T-cell (primary cell): ENCODE measurements around the gene MSANTD2. TPM values are rescaled to one million over a fixed set of nuclear protein-coding genes. Genes with fewer than 3 reads are reported as not detected.

Source experiments
- ATAC-seq, 4 experiments: fragments of 200-7000 bp in 3 of 4; fragments of 150-1000 bp in 1 of 4; cut with Tn5 transposase; replicated peaks in 1 of 4; 1 replicate in 3 of 4; 2 replicates in 1 of 4; pipeline ENCODE4 v1.10.0; 2021; ENCODE audit warnings: moderate library complexity in 3 of 4, mild to moderate bottlenecking in 2 of 4, moderate number of reproducible peaks in 1 of 4
- CTCF ChIA-PET, 2 donors: fragments of 300-600 bp; sonication (Branson Sonifier 250); formaldehyde crosslinking; loops; one replicate each; lab custom pipeline; 2022; ENCODE audit warnings: antibody characterized with exemption in 2 of 2; lab: Charles Lee
- POLR2A ChIA-PET, 2 donors: fragments of 300-600 bp; sonication (Branson Sonifier 250); formaldehyde crosslinking; loops; one replicate each; lab custom pipeline; 2022; ENCODE audit warnings: antibody characterized with exemption in 2 of 2; lab: Charles Lee
- DNase-seq, 35 experiments: peaks; one replicate each; pipeline versions ENCODE4 v3.0.0 to v3.0.0-alpha.2; 2013 to 2023
- H3K27ac ChIP-seq: one replicate; pipeline ENCODE4 v1.5.1; 2013; ENCODE audit warnings: low read length
- H3K27me3 ChIP-seq, 2 experiments: replicated peaks in 1 of 2; 1 replicate in 1 of 2; 2 replicates in 1 of 2; pipeline versions ENCODE4 v1.6.1 to v1.7.0; 2013; ENCODE audit warnings: low read length in 1 of 2, mixed read lengths in 1 of 2; ENCODE audit not compliant: control insufficient read depth in 2 of 2, insufficient read depth in 2 of 2; ENCODE audit errors: extremely low read depth in 1 of 2
- H3K36me3 ChIP-seq, 2 donors: 1 replicate in 1 of 2; 2 replicates in 1 of 2; pipeline versions ENCODE4 v1.6.1 to v1.7.0; 2013; ENCODE audit warnings: low read length in 1 of 2; ENCODE audit not compliant: control insufficient read depth in 2 of 2, insufficient read depth in 1 of 2; ENCODE audit errors: extremely low read depth in 1 of 2
- H3K4me1 ChIP-seq, 2 experiments: 1 replicate in 1 of 2; 2 replicates in 1 of 2; pipeline versions ENCODE4 v1.6.1 to v1.7.0; 2013; ENCODE audit warnings: low read length in 2 of 2, mixed read lengths in 1 of 2; ENCODE audit not compliant: insufficient read depth in 2 of 2, control insufficient read depth in 1 of 2; ENCODE audit errors: extremely low read depth in 1 of 2
- H3K4me3 ChIP-seq, 2 donors: 1 replicate in 1 of 2; 2 replicates in 1 of 2; pipeline versions ENCODE4 v1.5.1 to v1.7.0; 2013; ENCODE audit warnings: mild to moderate bottlenecking in 2 of 2, low read length in 1 of 2, moderate library complexity in 1 of 2; ENCODE audit not compliant: control insufficient read depth in 1 of 2; ENCODE audit errors: extremely low read depth in 1 of 2
- H3K9me3 ChIP-seq: 2 replicates; pipeline ENCODE4 v1.7.0; 2013
- H3K27ac Mint-ChIP-seq, 2 donors: one replicate each; pipeline ENCODE4 v1.8.0; 2020 to 2021; ENCODE audit warnings: mild to moderate bottlenecking in 2 of 2, mixed read lengths in 2 of 2
- H3K27me3 Mint-ChIP-seq, 2 donors: one replicate each; pipeline ENCODE4 v1.8.0; 2021 to 2022; ENCODE audit warnings: mixed read lengths in 2 of 2
- H3K36me3 Mint-ChIP-seq: one replicate; pipeline ENCODE4 v1.8.0; 2021; ENCODE audit warnings: mixed read lengths
- H3K4me1 Mint-ChIP-seq, 3 donors: one replicate each; pipeline ENCODE4 v1.8.0; 2020 to 2022; ENCODE audit warnings: mixed read lengths in 3 of 3, mild to moderate bottlenecking in 1 of 3
- H3K4me3 Mint-ChIP-seq, 3 donors: one replicate each; pipeline ENCODE4 v1.8.0; 2020 to 2022; ENCODE audit warnings: mild to moderate bottlenecking in 3 of 3, mixed read lengths in 3 of 3, moderate library complexity in 3 of 3
- H3K9me3 Mint-ChIP-seq, 3 donors: one replicate each; pipeline ENCODE4 v1.8.0; 2020 to 2022; ENCODE audit warnings: mixed read lengths in 3 of 3
- WGBS: methylation state at CpG from one replicate; pipeline ENCODE4 v1.1.5; 2013; ENCODE audit warnings: missing lambda C conversion rate; ENCODE audit not compliant: insufficient coverage; 5-methylcytosine and 5-hydroxymethylcytosine counted together
- total RNA-seq, 35 experiments: library from RNA in 6 of 35; stranded (reverse) in 6 of 35; fragments of 120-200 nt in 1 of 35; gene quantifications; one replicate each; pipeline versions ENCODE4 v1.2.1 to v1.2.4 and lab custom pipeline; 2013 to 2026

Gene MSANTD2
- total RNA-seq, 5 donors from 2014 or later (not counting 1 experiment from before 2014, with no cell fraction given): 10.1 to 25.2 (median 19.9) TPM

- ATAC-seq (peak; percentile 36 to 51 (median 41)), DNase-seq (peak in 1 of 35 experiments; percentile 25)
- Mint-ChIP-seq H3K4me1 (peaks cover 26 to 39% (median 27%) of the 10 kb centered on the region in 3 donors), H3K36me3 (peaks cover 7% of the 10 kb centered on the region), H3K27me3 (peaks cover 14 to 36% of the 10 kb centered on the region in 2 donors), H3K4me3 (peak overlapping the region; percentile 84 to 93 (median 91)), H3K9me3 (no peaks in the 10 kb centered on the region), H3K27ac (no peak overlapping the region)
- WGBS: 0% methylated on average over 36 of the region's 45 CpGs
- Histone ChIP-seq H3K4me1 (peaks cover 19 to 55% of the 10 kb centered on the region in 2 experiments), H3K27me3 (peaks cover 0 to 51% of the 10 kb centered on the region in 2 experiments), H3K9me3 (no peaks in the 10 kb centered on the region), H3K27ac (no peak overlapping the region), H3K4me3 (peak overlapping the region; percentile 64 to 89), H3K36me3 (peaks cover 3 to 7% of the 10 kb centered on the region in 2 donors)
- ChIA-PET CTCF (interaction anchor here (0.6 to 4.6 kb wide), 18 partner anchors 8 to 93 kb away, joined by 3 to 45 read pairs (median 4); partner anchors contain the start of genes NRGN (in 1 of the 2), SIAE (in 1 of the 2) and SPA17 (in 1 of the 2)), POLR2A (no interaction called here)
Measured at GRCh38 chr11:124762624-124763155, 37.5 kb downstream of the MSANTD2 start.

GRCh38 chr11:124762105-124762623 is 38.0 kb downstream of the MSANTD2 start, which contains the start of gene ESAM:
TSS of gene ESAM (minus strand) at chr11:124762290. CDS start at chr11:124762154, 136 bp downstream.
- Mint-ChIP-seq H3K27me3 (peaks cover 17 to 41% of the 10 kb centered on the region in 2 donors), H3K9me3 (no peaks in the 10 kb centered on the region), H3K27ac (peak within 1 kb of the TSS; percentile 73 to 74), H3K36me3 (peaks cover 6% of the 10 kb centered on the region), H3K4me1 (peaks cover 26 to 41% (median 27%) of the 10 kb centered on the region in 3 donors), H3K4me3 (peak within 1 kb of the TSS; percentile 84 to 93 (median 91))
- H3K9me3 ChIP-seq: no peaks in the 10 kb centered on the region
- ChIA-PET CTCF (interaction anchor here (0.6 to 4.6 kb wide), 17 partner anchors 7 to 1521 kb away, joined by 3 to 45 read pairs (median 3); partner anchors contain the start of genes NRGN (in 1 of the 2) and VSIG2 (in 1 of the 2)), POLR2A (no interaction called here)
- peaks cover 0 to 56% of the 10 kb centered on the region in 2 experiments for H3K27me3 ChIP-seq
- H3K4me1 ChIP-seq: peaks cover 19 to 55% of the 10 kb centered on the region in 2 experiments
- H3K27ac ChIP-seq: no peak within 1 kb of the TSS
- ATAC-seq (peak; percentile 74 to 83 (median 79)), DNase-seq (peak in 31 of 35 experiments; percentile 33 to 78 (median 55))
- peaks cover 0 to 4% of the 10 kb centered on the region in 2 donors for H3K36me3 ChIP-seq
- WGBS: 0% methylated on average over 50 of the region's 55 CpGs
- peak within 1 kb of the TSS; percentile 64 to 89 for H3K4me3 ChIP-seq

GRCh38 chr11:124761301-124762104 is 38.7 kb downstream of the MSANTD2 start:
- 19% methylated on average over 8 of the region's 25 CpGs for WGBS
- CTCF ChIA-PET: interaction anchor here (0.6 to 4.6 kb wide), 9 partner anchors 9 to 1522 kb away, joined by 3 to 45 read pairs (median 5); partner anchors contain the start of gene VSIG2 (in 1 of the 2)

GRCh38 chr11:124760806-124761205 is 39.4 kb downstream of the MSANTD2 start:
- H3K4me3 Mint-ChIP-seq: peak overlapping the region; percentile 25 to 74 (median 34)
- 93% methylated on average over 2 of the region's 3 CpGs for WGBS
- H3K4me3 ChIP-seq: no peak overlapping the region
- peaks cover 19 to 55% of the 10 kb centered on the region in 2 experiments for H3K4me1 ChIP-seq
- peak overlapping the region in 1 of 2 donors; percentile 36 for H3K27ac Mint-ChIP-seq
- peaks cover 0 to 69% of the 10 kb centered on the region in 2 experiments for H3K27me3 ChIP-seq
- ChIA-PET CTCF (interaction anchor here (0.6 to 4.6 kb wide), 5 partner anchors 13 to 116 kb away, joined by 3 to 45 read pairs (median 3); no protein-coding TSS in a partner anchor), POLR2A (no interaction called here)
- H3K36me3 Mint-ChIP-seq: no peaks in the 10 kb centered on the region
- no peaks in the 10 kb centered on the region for H3K9me3 Mint-ChIP-seq
- no peak for DNase-seq
- H3K9me3 ChIP-seq: no peaks in the 10 kb centered on the region
- no peak overlapping the region for H3K27ac ChIP-seq
- peaks cover 29 to 55% of the 10 kb centered on the region in 2 donors for H3K27me3 Mint-ChIP-seq
- peaks cover 26 to 48% (median 27%) of the 10 kb centered on the region in 3 donors for H3K4me1 Mint-ChIP-seq
- ATAC-seq: no peak
- H3K36me3 ChIP-seq: no peaks in the 10 kb centered on the region

More at GRCh38 chr11:124761301-124762104, 38.7 kb downstream of the MSANTD2 start:
- no peaks in the 10 kb centered on the region for H3K36me3 ChIP-seq
- peaks cover 26 to 45% (median 27%) of the 10 kb centered on the region in 3 donors for H3K4me1 Mint-ChIP-seq
- H3K9me3 ChIP-seq: no peaks in the 10 kb centered on the region
- POLR2A ChIA-PET: no interaction called here
- peak overlapping the region; percentile 67 to 84 (median 70) for H3K4me3 Mint-ChIP-seq
- H3K4me1 ChIP-seq: peaks cover 19 to 55% of the 10 kb centered on the region in 2 experiments
- H3K9me3 Mint-ChIP-seq: no peaks in the 10 kb centered on the region
- no peak overlapping the region for H3K27ac ChIP-seq
- DNase-seq: peak in 1 of 35 experiments; percentile 31
- ATAC-seq: no peak
- peaks cover 24 to 48% of the 10 kb centered on the region in 2 donors for H3K27me3 Mint-ChIP-seq
- peaks cover 0 to 62% of the 10 kb centered on the region in 2 experiments for H3K27me3 ChIP-seq
- no peak overlapping the region for H3K27ac Mint-ChIP-seq
- H3K36me3 Mint-ChIP-seq: peaks cover 3% of the 10 kb centered on the region
- H3K4me3 ChIP-seq: peak overlapping the region; percentile 47 to 89

- Histone ChIP-seq H3K4me3 (no peak overlapping the region), H3K9me3 (no peaks in the 10 kb centered on the region), H3K4me1 (peaks cover 19 to 55% of the 10 kb centered on the region in 2 experiments), H3K27ac (no peak overlapping the region), H3K27me3 (peaks cover 0 to 69% of the 10 kb centered on the region in 2 experiments), H3K36me3 (no peaks in the 10 kb centered on the region)
- CTCF ChIA-PET: interaction anchor here in 1 of 2 donors (0.6 kb wide), 1 partner anchor 116 kb away, joined by 3 read pairs; no protein-coding TSS in a partner anchor
- Mint-ChIP-seq H3K27me3 (peaks cover 29 to 55% of the 10 kb centered on the region in 2 donors), H3K4me1 (peaks cover 26 to 48% (median 27%) of the 10 kb centered on the region in 3 donors), H3K4me3 (peak overlapping the region; percentile 22 to 74 (median 25)), H3K27ac (no peak overlapping the region), H3K9me3 (no peaks in the 10 kb centered on the region), H3K36me3 (no peaks in the 10 kb centered on the region)
- DNase-seq (no peak), ATAC-seq (no peak)
- WGBS: 38% methylated on average over 24 of the region's 25 CpGs
- POLR2A ChIA-PET: no interaction called here
Measured at GRCh38 chr11:124760205-124760652, 40.0 kb downstream of the MSANTD2 start.
